Gastroesophageal sphincter (tissue), 3 donors: Measurements from ENCODE around the gene TUBB2B.

ENCODE experiments used
- CTCF ChIP-seq, 4 experiments: fragments of 200-600 bp in 2 of 4; fragments of 450-650 bp in 2 of 4; sonication (generic) in 1 of 4; IDR thresholded peaks; one replicate each; pipeline ENCODE4 v1.5.1; 2017 to 2019; ENCODE audit warnings: antibody characterized with exemption in 4 of 4, mild to moderate bottlenecking in 2 of 4, moderate library complexity in 2 of 4
- POLR2A ChIP-seq, 2 donors: fragments of 450-650 bp; IDR thresholded peaks; one replicate each; pipeline ENCODE4 v1.6.1; 2017; ENCODE audit warnings: antibody characterized with exemption in 2 of 2, mild to moderate bottlenecking in 2 of 2, moderate library complexity in 1 of 2

GRCh38 chr6:3175715-3176402 is 51.6 kb downstream of the TUBB2B start:
- TF ChIP-seq CTCF (IDR thresholded peaks at IDR 0.05) = no peak
- TF ChIP-seq POLR2A (IDR thresholded peaks at IDR 0.05) = no peak
